ENCODE data around the gene BCL11A. TPM values are rescaled to one million over a fixed set of nuclear protein-coding genes. Genes with fewer than 3 reads are reported as not detected.

Gene BCL11A
- total RNA-seq, 4 donors from 2014 or later, result 0.28 to 5.0 (median 1.1) TPM

- no peak for TF ChIP-seq CTCF (IDR thresholded peaks at IDR 0.05)
- ATAC-seq (ENCODE audit: low FRiP score) (no peak), DNase-seq (ENCODE audit: low spot score) (no peak)
Measured at GRCh38 chr2:60456115-60456770, 97.2 kb downstream of the BCL11A start.

GRCh38 chr2:60453872-60454271 lies 99.6 kb downstream of the BCL11A start:
- ATAC-seq (ENCODE audit: low FRiP score) (no peak), DNase-seq (ENCODE audit: low spot score) (no peak)
- no peak for TF ChIP-seq CTCF (IDR thresholded peaks at IDR 0.05)

- TF ChIP-seq CTCF (IDR thresholded peaks at IDR 0.05), result no peak
Measured at GRCh38 chr2:60453301-60453700, 100.2 kb downstream of the BCL11A start.

GRCh38 chr2:60450488-60450887 lies 103.0 kb downstream of the BCL11A start:
- no peak for DNase-seq (ENCODE audit: low spot score)
- TF ChIP-seq CTCF (IDR thresholded peaks at IDR 0.05), result no peak
- ATAC-seq (ENCODE audit: low FRiP score), result no peak

More at GRCh38 chr2:60453301-60453700, 100.2 kb downstream of the BCL11A start:
- no peak for DNase-seq (ENCODE audit: low spot score)
- no peak for ATAC-seq (ENCODE audit: low FRiP score)

GRCh38 chr2:60447943-60448342 lies 105.5 kb downstream of the BCL11A start:
- DNase-seq (ENCODE audit: low spot score) (no peak), ATAC-seq (ENCODE audit: low FRiP score) (no peak)
- TF ChIP-seq CTCF (IDR thresholded peaks at IDR 0.05), result no peak

GRCh38 chr2:60446413-60447267 lies 106.8 kb downstream of the BCL11A start:
- DNase-seq (ENCODE audit: low spot score), result no peak
- no peak for ATAC-seq (ENCODE audit: low FRiP score)
- TF ChIP-seq CTCF (IDR thresholded peaks at IDR 0.05), result no peak
